Dendritic cell treated with granulocyte-macrophage colony-stimulating factor and Interleukin-4, amounts not matched to agents 40 ng/mL and 50 ng/mL, for 4 days (primary cell): ENCODE results near the gene SLC8B1.

Experiments used
- H3K27ac Mint-ChIP-seq: one replicate; pipeline ENCODE4 v1.8.0; 2022; ENCODE audit warnings: mild to moderate bottlenecking, mixed read lengths
- H3K27me3 Mint-ChIP-seq: one replicate; pipeline ENCODE4 v1.8.0; 2022; ENCODE audit warnings: mild to moderate bottlenecking, mixed read lengths
- H3K36me3 Mint-ChIP-seq: one replicate; pipeline ENCODE4 v1.8.0; 2022; ENCODE audit warnings: low read depth, mixed read lengths
- H3K4me1 Mint-ChIP-seq: one replicate; pipeline ENCODE4 v1.8.0; 2022; ENCODE audit warnings: low read depth, mixed read lengths
- H3K4me3 Mint-ChIP-seq: one replicate; pipeline ENCODE4 v1.8.0; 2022; ENCODE audit warnings: mild to moderate bottlenecking, moderate library complexity, mixed read lengths
- H3K9me3 Mint-ChIP-seq: one replicate; pipeline ENCODE4 v1.8.0; 2022; ENCODE audit warnings: mixed read lengths
- intact Hi-C: fragments of 100-400 bp; cut with micrococcal nuclease; formaldehyde crosslinking; loops from one replicate; pipeline ENCODE4 v1.15.0; 2022

Gene SLC8B1

GRCh38 chr12:113253532-113254285, 81.2 kb downstream of the SLC8B1 start:
- Mint-ChIP-seq H3K27me3 (no peaks in the 10 kb centered on the region), H3K36me3 (peaks cover 82% of the 10 kb centered on the region), H3K4me3 (no peak overlapping the region), H3K27ac (no peak overlapping the region), H3K9me3 (peaks cover 25% of the 10 kb centered on the region), H3K4me1 (peaks cover 14% of the 10 kb centered on the region)
- intact Hi-C loops: no loop called here

- Mint-ChIP-seq H3K4me1 (peaks cover 20% of the 10 kb centered on the region), H3K27ac (no peak overlapping the region)
- intact Hi-C loops: no loop called here
Observed at GRCh38 chr12:113252494-113252893, 82.4 kb downstream of the SLC8B1 start.

GRCh38 chr12:113251404-113252070, 83.4 kb downstream of the SLC8B1 start:
- Mint-ChIP-seq H3K4me3 (no peak overlapping the region), H3K27me3 (no peaks in the 10 kb centered on the region), H3K27ac (no peak overlapping the region), H3K4me1 (peaks cover 30% of the 10 kb centered on the region), H3K36me3 (peaks cover 85% of the 10 kb centered on the region), H3K9me3 (peaks cover 25% of the 10 kb centered on the region)
- intact Hi-C loops: no loop called here

More at GRCh38 chr12:113252494-113252893, 82.4 kb downstream of the SLC8B1 start:
- H3K27me3 Mint-ChIP-seq: no peaks in the 10 kb centered on the region
- no peak overlapping the region for H3K4me3 Mint-ChIP-seq
- H3K36me3 Mint-ChIP-seq: peaks cover 85% of the 10 kb centered on the region
- peaks cover 25% of the 10 kb centered on the region for H3K9me3 Mint-ChIP-seq

GRCh38 chr12:113250045-113250444, 84.9 kb downstream of the SLC8B1 start:
- Mint-ChIP-seq H3K27ac (no peak overlapping the region), H3K4me1 (peaks cover 43% of the 10 kb centered on the region), H3K4me3 (no peak overlapping the region), H3K9me3 (peaks cover 25% of the 10 kb centered on the region), H3K36me3 (peaks cover 99% of the 10 kb centered on the region), H3K27me3 (no peaks in the 10 kb centered on the region)
- intact Hi-C loops: no loop called here

- H3K4me1 Mint-ChIP-seq: peaks cover 48% of the 10 kb centered on the region
- H3K27ac Mint-ChIP-seq: no peak overlapping the region
- peaks cover 99% of the 10 kb centered on the region for H3K36me3 Mint-ChIP-seq
- H3K9me3 Mint-ChIP-seq: peaks cover 25% of the 10 kb centered on the region
- intact Hi-C loops: no loop called here
- no peaks in the 10 kb centered on the region for H3K27me3 Mint-ChIP-seq
- H3K4me3 Mint-ChIP-seq: no peak overlapping the region
Observed at GRCh38 chr12:113249546-113249945, 85.4 kb downstream of the SLC8B1 start.

- no peak overlapping the region for H3K4me3 Mint-ChIP-seq
- peak overlapping the region; percentile 40 for H3K27ac Mint-ChIP-seq
- no peaks in the 10 kb centered on the region for H3K27me3 Mint-ChIP-seq
- H3K9me3 Mint-ChIP-seq: peaks cover 25% of the 10 kb centered on the region
- peaks cover 100% of the 10 kb centered on the region for H3K36me3 Mint-ChIP-seq
- peaks cover 52% of the 10 kb centered on the region for H3K4me1 Mint-ChIP-seq
- intact Hi-C loops: no loop called here
Observed at GRCh38 chr12:113248842-113249435, 86.0 kb downstream of the SLC8B1 start.
